ENCODE measurements around the gene PRRT2.
"Not testable (repeated sequence)": the region's sequence is repeated elsewhere in the genome, so short reads cannot be mapped to it uniquely, and the experiment has no call there.

PRRT2 gene

GRCh38 chr16:29811896-29812665, at the start of gene PRRT2:
TSS of gene PRRT2 (plus strand) at chr16:29812193. CDS start at chr16:29813055, 862 bp downstream.
- DNase-seq (ENCODE audit: low spot score): peak; percentile 51

- no peak for DNase-seq (ENCODE audit: low spot score)
Measured at GRCh38 chr16:29763326-29763725, 48.7 kb upstream of the PRRT2 start.

GRCh38 chr16:29765167-29766032, 46.6 kb upstream of the PRRT2 start:
- DNase-seq (ENCODE audit: low spot score): no peak

GRCh38 chr16:29766571-29766970, 45.4 kb upstream of the PRRT2 start:
- DNase-seq (ENCODE audit: low spot score): no peak

GRCh38 chr16:29767062-29767461, 44.9 kb upstream of the PRRT2 start:
- DNase-seq (ENCODE audit: low spot score): no peak

GRCh38 chr16:29769507-29769906, 42.5 kb upstream of the PRRT2 start:
- no peak for DNase-seq (ENCODE audit: low spot score)

GRCh38 chr16:29770250-29770929, 41.6 kb upstream of the PRRT2 start:
- DNase-seq (ENCODE audit: low spot score): no peak

- DNase-seq (ENCODE audit: low spot score): not testable (repeated sequence)
Measured at GRCh38 chr16:29772330-29772729, 39.7 kb upstream of the PRRT2 start.

GRCh38 chr16:29774730-29775129, 37.3 kb upstream of the PRRT2 start:
- DNase-seq (ENCODE audit: low spot score): no peak

- no peak for DNase-seq (ENCODE audit: low spot score)
Measured at GRCh38 chr16:29775742-29776408, 36.1 kb upstream of the PRRT2 start.

- DNase-seq (ENCODE audit: low spot score): no peak
Measured at GRCh38 chr16:29777576-29778350, 34.2 kb upstream of the PRRT2 start, which contains the start of gene ZG16. TSS of gene ZG16 (plus strand) at chr16:29778256. CDS start at chr16:29779267, 1,011 bp downstream.

GRCh38 chr16:29779474-29779873, 32.5 kb upstream of the PRRT2 start:
- DNase-seq (ENCODE audit: low spot score): peak; percentile 42

- DNase-seq (ENCODE audit: low spot score): not testable (repeated sequence)
Measured at GRCh38 chr16:29783094-29783953, 28.7 kb upstream of the PRRT2 start.

GRCh38 chr16:29784157-29784556, 27.8 kb upstream of the PRRT2 start:
- DNase-seq (ENCODE audit: low spot score): peak; percentile 54

GRCh38 chr16:29784901-29785500, 27.0 kb upstream of the PRRT2 start:
- DNase-seq (ENCODE audit: low spot score): peak; percentile 71

- DNase-seq (ENCODE audit: low spot score): not testable (repeated sequence)
Measured at GRCh38 chr16:29787155-29787554, 24.8 kb upstream of the PRRT2 start.

GRCh38 chr16:29789775-29790182, 22.2 kb upstream of the PRRT2 start:
- DNase-seq (ENCODE audit: low spot score): peak; percentile 63

- DNase-seq (ENCODE audit: low spot score): peak; percentile 99
Measured at GRCh38 chr16:29790183-29790948, 21.6 kb upstream of the PRRT2 start, which contains the start of gene KIF22. TSS of gene KIF22 (plus strand) at chr16:29790751. CDS start at chr16:29790760, 9 bp downstream.
